IMR-90 (cell line): ENCODE results near the gene FEV. TPM values are rescaled to one million over a fixed set of nuclear protein-coding genes. Genes with fewer than 3 reads are reported as not detected.
"Not testable (repeated sequence)": the region's sequence is repeated elsewhere in the genome, so short reads cannot be mapped to it uniquely, and the experiment has no call there.

Experiments
- ATAC-seq: fragments of 200-7000 bp; cut with Tn5 transposase; 2 replicates; pipeline ENCODE4 v1.9.1; 2020; ENCODE audit warnings: low read depth, mild to moderate bottlenecking, moderate library complexity
- BruUV-seq: library from RNA; stranded (reverse); fragments of 400-500 nt; replicated peaks from 2 replicates; lab custom pipeline; 2021; lab: Mats Ljungman, UMichigan
- CTCF ChIA-PET: fragments of 300-600 bp; formaldehyde crosslinking; extraction: SDS; loops from one replicate; lab custom pipeline; 2021; ENCODE audit warnings: antibody characterized with exemption; lab: Yijun Ruan, JAX
- POLR2A ChIA-PET: fragments of 300-600 bp; sonication (Branson Sonifier 250); formaldehyde crosslinking; loops from one replicate; lab custom pipeline; 2022; ENCODE audit warnings: antibody characterized with exemption; ENCODE audit not compliant: unreplicated experiment; lab: Charles Lee
- DNase-seq: peaks from one replicate; pipeline ENCODE4 v3.0.0; 2013
- H2AFZ ChIP-seq: replicated peaks from 2 replicates; pipeline ENCODE3; 2013; ENCODE audit warnings: low read length, mild to moderate bottlenecking; ENCODE audit not compliant: poor library complexity
- H2AK5ac ChIP-seq: 2 replicates; pipeline ENCODE4 v1.6.1; 2013; ENCODE audit warnings: low read depth, low read length, inconsistent platforms
- H2AK9ac ChIP-seq: replicated peaks from 2 replicates; pipeline ENCODE3; 2013; ENCODE audit warnings: mild to moderate bottlenecking, low read depth, low read length, moderate library complexity; ENCODE audit not compliant: poor library complexity
- H2BK120ac ChIP-seq: 2 replicates; pipeline ENCODE4 v1.6.1; 2013; ENCODE audit warnings: low read depth, low read length, inconsistent platforms
- H2BK15ac ChIP-seq: 3 replicates; pipeline ENCODE4 v1.6.1; 2013; ENCODE audit warnings: low read depth, low read length, inconsistent platforms
- H2BK20ac ChIP-seq: 2 replicates; pipeline ENCODE4 v1.6.1; 2013; ENCODE audit warnings: low read depth, mild to moderate bottlenecking, inconsistent platforms, low read length, moderate library complexity
- H2BK5ac ChIP-seq: 2 replicates; pipeline ENCODE4 v1.6.1; 2013; ENCODE audit warnings: mild to moderate bottlenecking, low read depth, low read length, inconsistent platforms; ENCODE audit not compliant: poor library complexity, severe bottlenecking
- H3K14ac ChIP-seq: replicated peaks from 2 replicates; pipeline ENCODE4 v1.6.1; 2013; ENCODE audit warnings: low read depth, low read length, inconsistent platforms
- H3K18ac ChIP-seq: 2 replicates; pipeline ENCODE4 v1.6.1; 2013; ENCODE audit warnings: low read depth, low read length, control low read depth
- H3K23ac ChIP-seq: 2 replicates; pipeline ENCODE4 v1.6.1; 2013; ENCODE audit warnings: low read depth, low read length, inconsistent platforms
- H3K27ac ChIP-seq: 2 replicates; pipeline ENCODE4 v1.5.1; 2013; ENCODE audit warnings: mild to moderate bottlenecking, control low read depth, low read length; ENCODE audit not compliant: insufficient read depth
- H3K27me3 ChIP-seq: 2 replicates; pipeline ENCODE4 v1.6.1; 2013; ENCODE audit warnings: low read length; ENCODE audit not compliant: control insufficient read depth, insufficient read depth
- H3K36me3 ChIP-seq: 2 replicates; pipeline ENCODE4 v1.6.1; 2013; ENCODE audit warnings: low read length, mixed read lengths; ENCODE audit not compliant: control insufficient read depth, insufficient read depth
- H3K4ac ChIP-seq: 2 replicates; pipeline ENCODE4 v1.6.1; 2013; ENCODE audit warnings: low read depth, low read length, inconsistent platforms
- H3K4me1 ChIP-seq: 2 replicates; pipeline ENCODE4 v1.6.1; 2013; ENCODE audit warnings: low read length, mixed read lengths; ENCODE audit not compliant: control insufficient read depth, insufficient read depth
- H3K4me2 ChIP-seq: 2 replicates; pipeline ENCODE4 v1.6.1; 2013; ENCODE audit warnings: low read depth, mild to moderate bottlenecking, control low read depth, low read length, moderate library complexity
- H3K4me3 ChIP-seq: 2 replicates; pipeline ENCODE4 v1.5.1; 2013; ENCODE audit warnings: low read depth, mild to moderate bottlenecking, control low read depth, low read length, moderate library complexity; ENCODE audit not compliant: insufficient read depth
- H3K56ac ChIP-seq: 2 replicates; pipeline ENCODE4 v1.6.1; 2013; ENCODE audit warnings: low read length, inconsistent platforms; ENCODE audit not compliant: insufficient read depth; ENCODE audit errors: extremely low read depth
- H3K79me1 ChIP-seq, 2 experiments: 2 replicates each; pipeline ENCODE4 v1.6.1; 2013; ENCODE audit warnings: low read length in 2 of 2, inconsistent platforms in 1 of 2, low read depth in 1 of 2
- H3K9ac ChIP-seq: 2 replicates; pipeline ENCODE4 v1.6.1; 2013; ENCODE audit warnings: low read depth, low read length, control low read depth
- H3K9me1 ChIP-seq: 2 replicates; pipeline ENCODE4 v1.6.1; 2013; ENCODE audit warnings: low read length, inconsistent platforms; ENCODE audit not compliant: insufficient read depth
- H3K9me3 ChIP-seq: 2 replicates; pipeline ENCODE4 v1.6.1; 2013; ENCODE audit warnings: low read length; ENCODE audit not compliant: control insufficient read depth, insufficient read depth
- H4K20me1 ChIP-seq: 2 replicates; pipeline ENCODE4 v1.6.1; 2013; ENCODE audit warnings: low read length, inconsistent platforms; ENCODE audit not compliant: insufficient read depth
- H4K5ac ChIP-seq: 2 replicates; pipeline ENCODE4 v1.6.1; 2013; ENCODE audit warnings: mild to moderate bottlenecking, low read depth, low read length, control low read depth
- H4K8ac ChIP-seq, 2 experiments: 2 replicates each; pipeline ENCODE4 v1.6.1; 2013; ENCODE audit warnings: low read depth in 2 of 2, low read length in 2 of 2, control low read depth in 1 of 2, inconsistent platforms in 1 of 2
- H4K91ac ChIP-seq: 2 replicates; pipeline ENCODE4 v1.6.1; 2013; ENCODE audit warnings: low read depth, low read length, inconsistent platforms; ENCODE audit not compliant: insufficient read depth
- CTCF ChIP-seq: conservative IDR thresholded peaks from 2 replicates; pipeline ENCODE4 v1.5.1; 2012; ENCODE audit warnings: mild to moderate bottlenecking, low read depth, low read length, improper control_type of control experiment
- MAFK ChIP-seq: IDR thresholded peaks from 2 replicates; pipeline ENCODE4 v1.6.1; 2012; ENCODE audit warnings: low read depth, low read length, improper control_type of control experiment
- MAZ ChIP-seq: IDR thresholded peaks from 2 replicates; pipeline ENCODE4 v1.6.1; 2012; ENCODE audit warnings: low read depth, mild to moderate bottlenecking, low read length, improper control_type of control experiment, moderate library complexity, borderline replicate concordance
- POLR2A ChIP-seq: IDR thresholded peaks from 2 replicates; pipeline ENCODE4 v1.6.1; 2012; ENCODE audit warnings: mild to moderate bottlenecking, low read depth, low read length
- SMC3 ChIP-seq: fragments of 150-350 bp; IDR thresholded peaks from 2 replicates; pipeline ENCODE4 v1.6.1; 2016; ENCODE audit warnings: low read depth, mild to moderate bottlenecking, antibody characterized with exemption, low read length, moderate library complexity
- WGBS, 2 experiments: methylation state at CpG; one replicate each; pipeline versions ENCODE4 v1.1.5 to v1.1.7; 2013; ENCODE audit warnings: missing lambda C conversion rate in 2 of 2; ENCODE audit not compliant: insufficient read length in 1 of 2; ENCODE audit errors: extremely low coverage in 2 of 2; 5-methylcytosine and 5-hydroxymethylcytosine counted together
- dilution Hi-C: fragments of 300-500 bp; cut with HindIII; formaldehyde crosslinking; loops from one replicate; pipeline ENCODE4 v1.14.3; 2018; ENCODE audit warnings: low sequenced_read_pairs; ENCODE audit not compliant: unreplicated experiment
- in situ Hi-C: fragments of 300-500 bp; cut with MboI; formaldehyde crosslinking; loops from 3 replicates; pipeline ENCODE4 v1.14.3; 2019; ENCODE audit warnings: low sequenced_read_pairs, inconsistent platforms, mixed read lengths
- intact Hi-C: fragments of 100-400 bp; cut with micrococcal nuclease; formaldehyde crosslinking; loops from 2 replicates; pipeline ENCODE4 v1.10.0; 2022
- polyA plus RNA-seq, 3 experiments: library from polyadenylated mRNA; depleted of rRNA; stranded (reverse); fragments of >200 nt; gene quantifications; 2 replicates each; pipeline ENCODE4 v1.2.3, GENCODE V29; 2012; ENCODE audit warnings: low replicate concordance in 1 of 3
- total RNA-seq: library from RNA; depleted of rRNA; stranded (reverse); fragments of >200 nt; gene quantifications from 2 replicates; pipeline ENCODE4 v1.2.3, GENCODE V29; 2012

The FEV gene
- total and polyA plus RNA-seq, 2 of the 4 experiments (the other 2 are of a cell fraction) = not detected

DNA sequence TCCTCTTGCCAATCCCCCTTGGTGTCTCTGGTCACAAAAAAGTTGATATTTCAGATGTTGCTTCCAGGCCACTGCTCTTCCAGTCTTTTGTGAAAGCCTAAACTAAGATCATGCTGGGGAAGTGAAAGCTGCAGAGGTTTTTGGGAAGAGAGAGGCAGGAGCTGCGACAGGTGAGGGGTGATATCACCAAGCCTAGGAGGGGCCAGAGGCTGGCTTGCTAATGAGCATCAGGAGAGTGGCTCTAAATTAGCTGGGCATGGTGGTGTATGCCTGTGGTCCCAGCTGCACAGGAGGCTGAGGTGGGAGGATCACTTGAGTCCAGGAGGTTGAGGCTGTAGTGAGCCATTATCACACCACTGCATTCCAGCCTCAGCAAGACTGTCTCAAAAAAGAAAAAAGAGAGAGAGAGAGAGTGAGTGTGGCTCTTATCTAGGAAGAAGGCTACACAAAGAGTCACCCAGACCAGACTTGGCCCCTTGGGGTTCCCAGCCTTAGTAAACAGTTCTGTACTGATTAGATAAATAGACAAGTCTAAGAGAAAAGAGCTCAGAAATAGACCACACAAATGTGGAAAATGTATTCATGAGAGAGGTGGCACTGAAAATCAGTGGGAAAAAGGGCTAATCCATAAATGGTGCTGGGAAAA is 40.1 kb downstream of the FEV start:
- H3K9ac ChIP-seq = no peak overlapping the region
- ATAC-seq (no peak), DNase-seq (no peak)
- no peak overlapping the region for H2AK5ac ChIP-seq
- no peak overlapping the region for H2BK20ac ChIP-seq
- no peak overlapping the region for H3K4me2 ChIP-seq
- H4K5ac ChIP-seq = no peak overlapping the region
- H2AK9ac ChIP-seq = no peak overlapping the region
- H2AFZ ChIP-seq = no peak overlapping the region
- H2BK120ac ChIP-seq = no peak overlapping the region
- no peak overlapping the region for H3K4me3 ChIP-seq
- WGBS, 2 experiments = 60% methylated on average over 1 of the region's 1 CpG; no CpG with 5 or more reads in 1 of the 2 experiments
- peaks cover 16% of the 10 kb centered on the region for H3K27me3 ChIP-seq
- intact Hi-C loops = no loop called here
- H3K14ac ChIP-seq = no peak overlapping the region
- H3K9me3 ChIP-seq = no peaks in the 10 kb centered on the region
- CTCF ChIA-PET = interaction anchor here (0.7 kb wide), 1 partner anchor 159 kb away, joined by 3 read pairs; no protein-coding TSS in a partner anchor
- H3K56ac ChIP-seq = no peak overlapping the region
- in situ Hi-C loops = no loop called here
- H4K20me1 ChIP-seq = no peaks in the 10 kb centered on the region
- no TSS peak for BruUV-seq
- H4K8ac ChIP-seq = no peak overlapping the region
- H2BK5ac ChIP-seq = no peak overlapping the region
- no peak overlapping the region for H2BK15ac ChIP-seq
- no peaks in the 10 kb centered on the region for H3K36me3 ChIP-seq
- no peak overlapping the region for H3K18ac ChIP-seq
- H3K4me1 ChIP-seq = no peaks in the 10 kb centered on the region
- H3K23ac ChIP-seq = no peak overlapping the region
- H3K79me1 ChIP-seq = no peaks in the 10 kb centered on the region
- TF ChIP-seq POLR2A = no peak
- no peak for TF ChIP-seq CTCF
- no peak for TF ChIP-seq MAZ
- TF ChIP-seq SMC3 = no peak
- no peak for TF ChIP-seq MAFK
- no peak overlapping the region for H3K4ac ChIP-seq
- dilution Hi-C loops = no loop called here
- no peak overlapping the region for H3K27ac ChIP-seq
- H3K9me1 ChIP-seq = no peaks in the 10 kb centered on the region
- POLR2A ChIA-PET = no interaction called here
- no peak overlapping the region for H4K91ac ChIP-seq

DNA sequence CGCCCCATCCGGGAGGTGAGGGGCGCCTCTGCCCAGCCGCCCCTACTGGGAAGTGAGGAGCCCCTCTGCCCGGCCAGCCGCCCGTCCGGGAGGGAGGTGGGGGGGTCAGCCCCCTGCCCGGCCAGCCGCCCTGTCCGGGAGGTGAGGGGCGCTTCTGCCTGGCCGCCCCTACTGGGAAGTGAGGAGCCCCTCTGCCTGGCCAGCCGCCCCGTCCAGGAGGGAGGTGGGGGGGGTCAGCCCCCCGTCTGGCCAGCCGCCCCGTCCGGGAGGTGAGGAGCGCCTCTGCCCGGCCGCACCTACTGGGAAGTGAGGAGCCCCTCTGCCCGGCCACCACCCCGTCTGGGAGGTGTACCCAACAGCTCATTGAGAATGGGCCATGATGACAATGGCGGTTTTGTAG is 53.2 kb downstream of the FEV start:
- DNase-seq, intact Hi-C loops: not testable (repeated sequence)

More for the DNA sequence above, 53.2 kb downstream of the FEV start:
- H4K20me1 ChIP-seq, H2AK9ac ChIP-seq, H2BK120ac ChIP-seq, H3K14ac ChIP-seq, dilution Hi-C loops, H3K9me3 ChIP-seq, H4K5ac ChIP-seq, H4K91ac ChIP-seq, H2BK5ac ChIP-seq, H3K36me3 ChIP-seq, H3K18ac ChIP-seq, H2AK5ac ChIP-seq, H3K4me2 ChIP-seq, H3K4ac ChIP-seq, H2BK20ac ChIP-seq, H3K23ac ChIP-seq, H3K56ac ChIP-seq, H2AFZ ChIP-seq, H3K9ac ChIP-seq, H3K79me1 ChIP-seq, H3K27ac ChIP-seq, H3K4me1 ChIP-seq, CTCF ChIA-PET, H2BK15ac ChIP-seq, in situ Hi-C loops, POLR2A ChIA-PET, H3K4me3 ChIP-seq, H3K9me1 ChIP-seq, ATAC-seq, H4K8ac ChIP-seq, BruUV-seq: not testable (repeated sequence)
- no CpG with 5 or more reads among the region's 25 CpGs for WGBS, 2 experiments
- peaks cover 17% of the 10 kb centered on the region for H3K27me3 ChIP-seq
